CD14-positive monocyte (primary cell): ENCODE results near the gene SAP130. TPM values are rescaled to one million over a fixed set of nuclear protein-coding genes. Genes with fewer than 3 reads are reported as not detected.

Source experiments
- DNase-seq, 3 donors: peaks; one replicate each; pipeline ENCODE4 v3.0.0-alpha.2; 2011 to 2022
- H2AFZ ChIP-seq: 2 replicates; pipeline ENCODE4 v1.6.0; 2012; ENCODE audit warnings: mild to moderate bottlenecking, low read depth, low read length, inconsistent platforms; ENCODE audit not compliant: insufficient read depth, poor library complexity, severe bottlenecking
- H3K27ac ChIP-seq, 2 donors: 1 replicate in 1 of 2; 2 replicates in 1 of 2; pipeline ENCODE4 v1.5.1; 2012 to 2013; ENCODE audit warnings: low read length in 2 of 2, control low read depth in 1 of 2, inconsistent platforms in 1 of 2, low read depth in 1 of 2, mild to moderate bottlenecking in 1 of 2
- H3K27me3 ChIP-seq, 2 donors: one replicate each; pipeline versions ENCODE4 v1.6.0 to v1.6.1; 2011 to 2013; ENCODE audit warnings: low read length in 2 of 2; ENCODE audit not compliant: control insufficient read depth in 2 of 2, insufficient read depth in 2 of 2
- H3K36me3 ChIP-seq, 2 donors: replicated peaks in 1 of 2; 1 replicate in 1 of 2; 2 replicates in 1 of 2; pipeline versions ENCODE4 v1.5.1 to v1.6.1; 2012 to 2013; ENCODE audit warnings: low read length in 2 of 2, control low read depth in 1 of 2, inconsistent platforms in 1 of 2, mild to moderate bottlenecking in 1 of 2; ENCODE audit not compliant: insufficient read depth in 2 of 2, control insufficient read depth in 1 of 2
- H3K4me1 ChIP-seq, 2 donors: 1 replicate in 1 of 2; 2 replicates in 1 of 2; pipeline versions ENCODE4 v1.5.1 to v1.6.1; 2012 to 2013; ENCODE audit warnings: low read length in 2 of 2, control low read depth in 1 of 2, inconsistent platforms in 1 of 2, mild to moderate bottlenecking in 1 of 2, moderate library complexity in 1 of 2; ENCODE audit not compliant: insufficient read depth in 2 of 2, control insufficient read depth in 1 of 2
- H3K4me2 ChIP-seq: replicated peaks from 2 replicates; pipeline ENCODE3; 2012; ENCODE audit warnings: low read length, moderate library complexity, mild to moderate bottlenecking; ENCODE audit not compliant: poor library complexity, severe bottlenecking; ENCODE audit errors: extremely low read depth
- H3K4me3 ChIP-seq, 3 experiments: fragments of 200-600 bp in 1 of 3; sonication (generic) in 1 of 3; replicated peaks in 1 of 3; 1 replicate in 2 of 3; 2 replicates in 1 of 3; pipeline ENCODE4 v1.5.1; 2011 to 2013; ENCODE audit warnings: low read length in 3 of 3, mild to moderate bottlenecking in 3 of 3, control low read depth in 2 of 3, low read depth in 2 of 3, inconsistent platforms in 1 of 3, moderate library complexity in 1 of 3
- H3K79me2 ChIP-seq: 2 replicates; pipeline ENCODE4 v1.6.0; 2012; ENCODE audit warnings: mild to moderate bottlenecking, control low read depth, inconsistent platforms, low read length, moderate library complexity; ENCODE audit not compliant: insufficient read depth
- H3K9ac ChIP-seq: 2 replicates; pipeline ENCODE4 v1.6.0; 2017; ENCODE audit warnings: low read length, mild to moderate bottlenecking; ENCODE audit not compliant: insufficient read depth, poor library complexity, severe bottlenecking
- H3K9me3 ChIP-seq, 2 donors: replicated peaks in 1 of 2; 1 replicate in 1 of 2; 2 replicates in 1 of 2; pipeline versions ENCODE4 v1.5.1 to v1.6.1; 2012 to 2013; ENCODE audit warnings: low read length in 2 of 2, control low read depth in 1 of 2; ENCODE audit not compliant: control insufficient read depth in 1 of 2, insufficient read depth in 1 of 2
- H4K20me1 ChIP-seq: 2 replicates; pipeline ENCODE4 v1.6.0; 2012; ENCODE audit warnings: mild to moderate bottlenecking, low read length, control low read depth, moderate library complexity; ENCODE audit not compliant: insufficient read depth
- H3K27ac Mint-ChIP-seq, 7 donors: one replicate each; pipeline ENCODE4 v1.8.0; 2020; ENCODE audit warnings: mild to moderate bottlenecking in 7 of 7, mixed read lengths in 7 of 7, moderate library complexity in 6 of 7, inconsistent platforms in 2 of 7
- H3K27me3 Mint-ChIP-seq, 3 donors: one replicate each; pipeline ENCODE4 v1.8.0; 2021 to 2022; ENCODE audit warnings: low read depth in 3 of 3, mild to moderate bottlenecking in 3 of 3, mixed read lengths in 3 of 3, moderate library complexity in 3 of 3, inconsistent platforms in 1 of 3
- H3K36me3 Mint-ChIP-seq, 2 donors: one replicate each; pipeline ENCODE4 v1.8.0; 2020; ENCODE audit warnings: mixed read lengths in 2 of 2, inconsistent platforms in 1 of 2, mild to moderate bottlenecking in 1 of 2
- H3K4me1 Mint-ChIP-seq: one replicate; pipeline ENCODE4 v1.8.0; 2020; ENCODE audit warnings: mild to moderate bottlenecking, mixed read lengths
- H3K4me3 Mint-ChIP-seq, 2 donors: one replicate each; pipeline ENCODE4 v1.8.0; 2020; ENCODE audit warnings: mild to moderate bottlenecking in 2 of 2, mixed read lengths in 2 of 2, moderate library complexity in 1 of 2
- H3K9me3 Mint-ChIP-seq, 7 donors: one replicate each; pipeline ENCODE4 v1.8.0; 2020 to 2022; ENCODE audit warnings: mixed read lengths in 7 of 7, mild to moderate bottlenecking in 6 of 7, moderate library complexity in 6 of 7, inconsistent platforms in 2 of 7
- CTCF ChIP-seq: fragments of 200-600 bp; IDR thresholded peaks from one replicate; pipeline ENCODE4 v1.8.0; 2022; ENCODE audit warnings: antibody characterized with exemption, mild to moderate bottlenecking
- WGBS: methylation state at CpG from one replicate; pipeline ENCODE4 v1.1.5; 2013; ENCODE audit warnings: missing lambda C conversion rate; ENCODE audit not compliant: insufficient coverage; 5-methylcytosine and 5-hydroxymethylcytosine counted together
- intact Hi-C, 2 donors: fragments of 100-400 bp; cut with micrococcal nuclease; formaldehyde crosslinking; loops; one replicate each; pipeline versions ENCODE4 v1.15.0 to v1.15.1; 2023
- polyA plus RNA-seq, 3 donors: library from polyadenylated mRNA; depleted of rRNA in 1 of 3; unstranded in 2 of 3; stranded (reverse) in 1 of 3; fragments of 300-500 nt in 2 of 3; fragments of >200 nt in 1 of 3; fragmentation: Illumina TruSeq in 2 of 3; gene quantifications; 1 replicate in 2 of 3; 2 replicates in 1 of 3; pipeline ENCODE4 v1.2.3, GENCODE V29; 2012 to 2021

SAP130 gene
- polyA plus RNA-seq, 3 donors = 2.8 to 16.4 (median 6.4) TPM

- no peaks in the 10 kb centered on the region for H3K9me3 ChIP-seq
- TF ChIP-seq CTCF = no peak
- Mint-ChIP-seq H3K9me3 (no peaks in the 10 kb centered on the region), H3K4me3 (no peak overlapping the region), H3K27ac (peak overlapping the region in 1 of 7 donors; percentile 16), H3K27me3 (no peaks in the 10 kb centered on the region), H3K36me3 (peaks cover 85 to 98% of the 10 kb centered on the region in 2 donors), H3K4me1 (no peaks in the 10 kb centered on the region)
- no peak for DNase-seq
- H3K27me3 ChIP-seq = no peaks in the 10 kb centered on the region
- H3K4me1 ChIP-seq = no peaks in the 10 kb centered on the region
- no peak overlapping the region for H3K27ac ChIP-seq
- no peak overlapping the region for H3K9ac ChIP-seq
- intact Hi-C loops = no loop called here
- no peak overlapping the region for H3K4me3 ChIP-seq
- H2AFZ ChIP-seq = no peak overlapping the region
- H3K79me2 ChIP-seq = no peaks in the 10 kb centered on the region
- 100% methylated on average over 1 of the region's 2 CpGs for WGBS
- H4K20me1 ChIP-seq = no peaks in the 10 kb centered on the region
- peaks cover 87 to 100% of the 10 kb centered on the region in 2 donors for H3K36me3 ChIP-seq
- no peak overlapping the region for H3K4me2 ChIP-seq
Observed at GRCh38 chr2:128004509-128004908, 23.4 kb downstream of the SAP130 start.

GRCh38 chr2:128003463-128003862 lies 24.4 kb downstream of the SAP130 start:
- Mint-ChIP-seq H3K4me3 (no peak overlapping the region), H3K36me3 (peaks cover 85 to 98% of the 10 kb centered on the region in 2 donors), H3K27me3 (no peaks in the 10 kb centered on the region), H3K4me1 (no peaks in the 10 kb centered on the region), H3K9me3 (no peaks in the 10 kb centered on the region), H3K27ac (no peak overlapping the region)
- no peak for TF ChIP-seq CTCF
- H2AFZ ChIP-seq = no peak overlapping the region
- H3K4me1 ChIP-seq = no peaks in the 10 kb centered on the region
- H3K4me2 ChIP-seq = no peak overlapping the region
- H3K4me3 ChIP-seq = no peak overlapping the region
- peaks cover 87 to 100% of the 10 kb centered on the region in 2 donors for H3K36me3 ChIP-seq
- H3K27me3 ChIP-seq = no peaks in the 10 kb centered on the region
- H3K27ac ChIP-seq = no peak overlapping the region
- no peak for DNase-seq
- no peaks in the 10 kb centered on the region for H4K20me1 ChIP-seq
- no peaks in the 10 kb centered on the region for H3K79me2 ChIP-seq
- H3K9ac ChIP-seq = no peak overlapping the region
- intact Hi-C loops = no loop called here
- WGBS = 100% methylated on average over 2 of the region's 6 CpGs
- no peaks in the 10 kb centered on the region for H3K9me3 ChIP-seq
